SIG-M5 treated with dmso at 0.1 percent for 504 hours (cell line): ENCODE measurements around the gene HIPK4.
A peak's percentile ranks its signal among the peaks of the same experiment; 100 is the strongest.
"Not testable (repeated sequence)": the region's sequence is repeated elsewhere in the genome, so short reads cannot be mapped to it uniquely, and the experiment has no call there.

Experiments used
- DNase-seq: peaks from one replicate; lab custom pipeline; 2025; ENCODE audit not compliant: unreplicated experiment; lab: John Stamatoyannopoulos, UW

The HIPK4 gene

DNA sequence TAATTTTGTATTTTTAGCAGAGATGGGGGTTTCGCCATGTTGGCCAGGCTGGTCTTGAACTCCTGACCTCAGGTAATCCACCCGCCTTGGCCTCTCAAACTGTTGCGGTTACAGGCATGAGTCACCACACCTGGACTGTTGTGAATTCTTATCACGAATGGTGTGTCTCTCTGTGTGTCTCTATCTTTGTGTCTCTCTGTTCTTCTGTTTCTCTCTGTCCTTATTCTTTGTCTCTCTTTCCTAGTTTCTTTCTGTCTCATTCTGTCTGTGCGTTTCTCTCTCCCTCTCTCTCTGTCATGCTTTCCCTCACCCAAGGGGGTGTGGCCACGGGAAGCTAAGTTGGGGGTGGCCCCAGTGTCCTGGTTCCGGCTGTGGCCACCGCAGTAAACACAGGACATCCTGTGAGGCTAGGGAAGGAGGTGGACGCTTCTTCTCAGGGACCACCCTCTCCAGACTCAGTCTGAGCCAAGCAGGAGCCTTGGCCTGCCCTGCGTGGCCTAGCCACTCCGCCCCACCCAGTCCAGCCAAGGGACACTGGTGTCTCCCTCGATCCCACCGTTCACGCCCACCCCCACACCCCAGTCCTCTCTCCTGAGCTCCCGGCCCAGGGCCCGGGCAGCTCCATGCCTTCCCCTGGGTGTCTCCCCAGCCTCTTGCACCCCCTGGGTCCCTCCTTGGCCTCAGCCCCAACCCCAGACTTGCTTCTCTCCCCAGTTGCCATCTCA lies 27.1 kb upstream of the HIPK4 start:
- DNase-seq, result no peak

DNA sequence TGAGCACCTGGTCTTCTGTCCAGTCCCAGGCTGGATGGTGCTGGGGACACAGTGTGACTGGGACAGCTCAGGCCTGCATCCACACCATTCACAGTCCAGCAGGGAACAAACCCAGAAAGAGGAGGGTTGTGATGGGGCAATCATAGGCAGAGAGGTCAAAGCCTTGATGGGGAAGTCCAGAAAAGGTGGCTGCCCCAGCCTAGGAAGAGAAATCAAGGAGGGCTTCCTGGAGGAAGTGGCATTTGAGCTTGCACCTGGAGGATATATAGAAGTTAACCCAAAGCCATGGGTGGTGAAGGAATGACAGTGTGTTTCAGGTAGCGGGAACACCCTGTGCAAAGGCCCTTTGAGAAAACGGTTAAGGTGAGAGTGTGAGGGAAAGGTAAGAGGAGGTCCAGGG lies 25.8 kb upstream of the HIPK4 start:
- no peak for DNase-seq

DNA sequence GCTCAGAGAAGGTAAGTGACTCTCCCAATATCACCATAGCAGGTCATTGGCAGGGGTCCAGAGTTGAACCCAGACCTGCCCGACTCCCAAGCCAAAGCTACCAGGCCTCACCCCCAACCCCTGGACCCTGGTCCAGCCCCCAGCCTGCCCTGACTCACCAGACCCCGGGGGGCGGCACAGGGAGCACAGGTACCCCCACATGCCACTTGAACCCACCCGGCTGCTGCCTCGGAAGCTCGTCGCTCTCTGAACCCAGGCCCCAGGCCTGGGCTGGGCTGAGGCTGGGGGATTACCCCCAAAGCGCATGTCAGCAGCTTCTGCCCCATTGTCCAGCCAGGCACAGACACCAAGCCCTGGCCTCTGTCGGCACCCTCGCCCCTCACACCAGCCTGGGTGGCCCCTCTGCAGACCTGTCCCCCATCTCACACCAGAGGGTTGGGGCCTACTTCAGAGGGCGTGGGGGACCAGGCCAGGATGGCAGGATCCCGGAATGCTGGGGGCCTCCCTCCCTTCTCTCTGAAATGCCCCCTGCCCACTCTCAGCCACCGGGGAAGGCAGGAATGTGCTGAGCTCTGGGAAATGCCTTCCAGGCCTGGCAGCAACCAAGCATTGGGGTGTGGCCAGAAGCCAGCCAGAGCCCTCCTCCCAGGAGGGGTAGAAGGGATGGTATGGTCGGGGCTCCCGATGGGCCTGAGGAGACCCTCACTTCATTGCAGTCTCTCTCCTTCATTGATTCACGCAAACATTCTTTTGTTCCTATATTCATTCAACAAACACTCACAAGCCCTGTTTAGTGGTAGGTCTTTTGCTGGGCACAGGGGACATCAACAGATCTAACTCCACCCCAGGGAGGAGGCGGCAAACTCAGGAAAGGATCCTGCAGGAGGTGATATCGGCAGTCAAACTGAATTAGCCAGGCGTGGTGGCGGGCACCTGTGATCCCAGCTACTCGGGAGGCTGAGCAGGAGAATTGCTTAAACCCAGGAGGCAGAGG lies 24.9 kb upstream of the HIPK4 start:
- no peak for DNase-seq

DNA sequence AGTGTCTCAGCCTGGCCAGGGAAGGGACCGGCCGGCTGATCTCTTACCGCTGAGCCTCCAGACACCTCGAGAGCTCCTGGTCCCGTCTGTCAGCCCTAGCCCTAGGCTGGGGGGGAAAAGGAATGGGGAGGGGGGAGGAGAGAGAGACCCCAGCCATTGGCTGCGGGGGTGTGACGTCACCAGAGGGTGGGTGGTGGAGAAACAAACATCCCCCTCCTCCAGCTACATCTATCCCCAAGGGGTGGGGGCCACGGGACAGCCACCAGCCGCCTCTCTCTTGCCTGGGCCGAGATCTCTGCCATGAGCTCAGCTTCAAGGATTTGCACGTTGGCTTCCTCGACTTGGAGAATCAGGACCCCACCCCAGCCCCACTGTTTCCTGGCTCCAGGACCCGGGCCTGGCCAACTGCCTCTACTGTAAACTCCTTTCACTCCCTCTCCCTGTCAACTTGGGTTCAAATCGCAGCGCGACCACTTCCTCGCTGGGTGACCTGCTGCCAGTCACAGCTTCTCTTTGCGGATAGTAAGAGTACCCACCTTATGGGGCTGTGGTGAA lies 23.4 kb upstream of the HIPK4 start, which contains the start of gene PRX:
TSS of gene PRX (minus strand) at position 88 of the 555 bp plus-strand sequence. CDS start 5,446 bp downstream, outside the sequence.
- no peak for DNase-seq

DNA sequence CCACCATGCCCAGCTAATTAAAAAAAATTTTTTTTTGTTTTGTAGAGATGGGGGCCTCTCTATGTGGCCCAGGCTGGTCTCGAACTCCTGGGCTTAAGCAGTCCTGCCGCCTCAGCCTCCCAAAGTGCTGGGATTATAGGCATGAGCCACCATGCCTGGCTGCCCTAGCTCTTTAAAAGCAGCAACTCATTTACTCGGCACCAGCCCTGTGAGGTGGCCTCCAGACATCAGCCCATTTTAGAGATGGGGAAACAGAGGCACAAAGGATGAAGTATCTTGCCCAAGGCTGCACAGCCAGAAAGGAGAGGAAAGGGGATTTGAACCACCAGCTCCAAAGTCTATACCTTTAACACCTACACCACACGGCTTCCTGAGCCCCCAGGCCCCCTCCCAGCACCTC lies 22.9 kb upstream of the HIPK4 start:
- no peak for DNase-seq

DNA sequence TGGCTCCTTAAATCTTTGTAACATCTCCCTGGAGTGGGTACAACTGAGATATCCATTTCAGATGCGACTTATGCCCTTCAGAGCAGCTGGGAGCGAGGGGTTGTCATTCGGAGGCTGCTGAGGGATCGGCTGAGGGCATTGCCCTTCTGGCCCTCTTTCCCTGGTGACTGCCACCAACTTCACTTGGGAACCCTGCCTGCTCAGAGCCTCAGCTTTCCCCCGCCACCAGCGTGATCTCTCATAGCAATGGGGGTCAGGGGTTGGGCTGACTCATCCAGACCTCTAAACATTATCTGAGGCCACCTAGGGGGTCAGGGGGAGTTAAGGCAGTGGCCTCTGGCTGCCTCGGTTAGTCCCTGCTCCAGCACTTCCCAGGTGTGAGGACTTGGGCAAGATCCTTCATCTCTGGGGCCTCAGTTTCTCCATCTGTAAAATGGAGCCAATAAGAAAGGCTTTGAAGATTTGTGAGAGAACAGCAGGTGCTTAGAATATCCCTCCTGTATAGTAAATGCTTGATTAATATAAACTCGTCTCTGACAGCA lies 22.0 kb upstream of the HIPK4 start:
- no peak for DNase-seq

DNA sequence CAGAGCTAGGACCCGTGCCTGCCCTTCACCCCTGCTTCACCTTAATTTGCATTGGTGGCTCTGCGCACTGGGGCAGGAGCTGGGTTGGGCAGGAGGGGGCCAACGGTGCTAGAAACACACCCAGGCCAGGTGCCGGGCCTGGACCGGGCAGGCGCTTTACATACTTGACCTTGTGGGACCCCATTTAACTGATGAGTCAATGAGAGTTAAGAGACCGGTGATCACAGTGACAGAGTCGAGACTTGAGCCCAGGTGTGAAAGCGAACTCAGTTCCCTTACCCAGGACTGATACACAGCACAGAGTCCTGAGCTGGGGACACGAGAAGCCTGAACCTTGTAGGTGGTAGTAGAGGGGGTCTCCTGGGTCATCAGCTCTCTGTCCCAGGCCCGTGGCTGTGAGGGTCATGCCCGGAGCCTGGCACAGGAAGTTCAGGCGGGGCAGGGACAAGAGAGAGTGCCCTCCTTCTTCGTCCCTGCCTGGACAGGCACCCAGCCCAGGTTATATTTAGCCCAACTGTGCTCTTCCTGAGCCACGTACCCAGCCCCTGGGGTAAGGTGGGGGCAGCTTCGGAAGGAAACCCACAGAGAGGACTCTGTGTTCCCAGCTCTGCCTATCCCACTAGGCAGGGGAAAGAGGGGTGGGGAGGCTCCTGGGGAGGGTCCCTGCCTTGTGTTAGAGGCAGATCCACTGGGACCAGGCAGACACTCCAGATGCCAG lies 21.3 kb upstream of the HIPK4 start:
- no peak for DNase-seq

DNA sequence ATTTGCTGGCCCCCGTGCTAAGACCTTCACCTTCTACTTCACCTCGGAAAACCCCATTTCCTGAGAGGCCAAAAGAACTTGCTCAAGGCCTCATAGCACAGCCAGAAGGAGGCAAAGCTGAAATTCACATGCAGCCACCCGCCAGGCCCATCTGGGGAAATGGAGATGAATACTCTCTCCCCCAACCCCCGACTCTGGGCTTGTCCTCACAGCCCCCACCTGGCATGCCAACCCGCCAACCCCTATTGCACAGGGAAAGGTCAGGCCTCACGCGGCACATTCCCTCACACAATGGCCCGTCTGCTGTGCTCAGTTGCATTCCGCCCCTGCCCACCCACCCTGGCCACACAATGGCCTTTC lies 20.0 kb upstream of the HIPK4 start:
- no peak for DNase-seq

DNA sequence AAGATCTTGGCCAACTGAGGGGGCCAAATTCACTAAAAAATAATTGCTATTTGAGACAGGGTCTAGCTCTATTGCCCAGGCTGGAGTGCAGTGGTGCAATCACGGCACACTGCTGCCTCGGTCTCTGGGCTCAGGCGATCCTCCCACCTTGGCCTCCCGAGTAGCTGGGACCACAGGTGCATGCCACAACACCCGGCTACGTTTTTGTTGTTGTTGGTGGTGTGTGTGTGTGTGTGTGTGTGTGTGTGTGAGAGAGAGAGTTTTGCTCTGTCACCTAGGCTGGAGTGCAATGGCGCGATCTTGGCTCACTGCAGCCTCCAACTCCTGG lies 18.6 kb upstream of the HIPK4 start:
- DNase-seq, result not testable (repeated sequence)

DNA sequence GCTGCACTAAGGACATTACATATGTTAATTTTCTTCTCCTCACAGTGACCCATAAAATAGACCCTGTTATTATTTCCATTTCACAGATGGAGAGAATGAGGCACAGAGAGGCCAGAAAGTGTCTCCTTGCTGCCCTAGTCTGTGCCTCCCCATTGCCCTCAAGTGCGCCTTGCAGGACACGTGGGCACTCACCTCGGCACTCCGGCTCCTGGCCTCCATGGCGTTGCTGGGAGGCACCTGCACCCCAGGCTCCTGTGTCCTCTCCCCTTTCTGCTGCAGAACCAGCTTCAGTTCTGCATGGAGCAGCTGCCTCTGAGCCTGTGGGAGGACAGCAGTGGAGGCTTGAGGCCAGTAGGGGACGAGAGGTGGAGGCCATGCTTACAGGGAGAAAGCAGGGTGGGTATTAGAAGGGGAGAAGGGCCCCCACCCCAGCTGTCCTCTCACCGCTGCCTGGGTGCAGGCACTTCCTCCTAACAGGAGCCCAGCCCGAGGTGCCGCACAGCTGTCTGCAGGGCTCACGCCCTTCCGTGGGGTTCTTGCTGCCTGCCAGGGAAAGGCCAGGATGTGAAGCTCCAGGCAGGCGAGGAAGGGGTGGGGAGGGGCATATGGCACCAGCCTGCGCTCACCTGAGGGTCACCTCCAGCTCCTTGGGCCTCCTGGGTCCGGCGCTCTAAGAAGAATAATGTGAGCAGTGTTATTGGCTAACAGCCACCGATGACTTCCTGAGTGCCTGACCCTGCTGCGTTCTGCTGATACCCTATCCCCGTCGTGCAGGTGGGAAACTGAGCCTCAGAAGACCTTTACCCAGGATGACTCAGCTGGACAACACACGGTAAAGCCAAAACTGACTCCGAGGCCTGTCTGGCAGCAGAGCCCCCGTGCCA lies 18.0 kb upstream of the HIPK4 start:
- no peak for DNase-seq

DNA sequence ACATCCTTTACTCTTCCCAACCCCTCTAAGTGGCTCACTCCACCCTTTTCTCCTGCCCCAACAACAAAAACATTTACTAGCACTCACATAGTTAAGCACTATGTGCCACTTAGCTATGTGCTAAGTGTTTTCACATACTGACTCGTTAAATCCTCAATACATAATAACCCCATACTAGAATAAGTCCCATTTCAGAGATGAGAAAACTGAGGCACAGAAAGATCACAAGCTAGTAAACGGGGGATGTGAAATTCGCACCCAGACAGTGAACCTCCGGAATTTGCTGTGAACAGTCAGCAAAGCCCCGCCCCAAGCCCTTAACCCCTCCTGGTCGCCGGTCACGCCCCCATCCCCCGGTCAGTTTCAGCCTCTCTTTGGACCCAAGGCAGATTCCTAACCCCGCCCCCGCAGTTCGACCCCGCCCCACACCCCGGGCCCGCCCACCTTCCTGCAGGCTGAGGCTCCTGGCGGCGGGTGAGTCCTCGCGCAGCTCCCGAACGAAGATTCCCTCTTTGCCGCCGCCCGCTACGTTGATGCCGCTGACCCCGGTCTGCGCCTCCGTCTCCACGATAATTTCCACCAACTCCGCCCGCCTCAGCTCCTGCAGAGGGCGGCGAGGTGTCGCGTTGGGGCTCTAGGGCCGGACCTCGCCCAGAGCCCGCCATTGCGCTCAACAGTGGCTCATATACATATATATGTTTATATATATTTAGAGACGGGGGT lies 13.4 kb upstream of the HIPK4 start:
- DNase-seq, result peak; percentile 70

DNA sequence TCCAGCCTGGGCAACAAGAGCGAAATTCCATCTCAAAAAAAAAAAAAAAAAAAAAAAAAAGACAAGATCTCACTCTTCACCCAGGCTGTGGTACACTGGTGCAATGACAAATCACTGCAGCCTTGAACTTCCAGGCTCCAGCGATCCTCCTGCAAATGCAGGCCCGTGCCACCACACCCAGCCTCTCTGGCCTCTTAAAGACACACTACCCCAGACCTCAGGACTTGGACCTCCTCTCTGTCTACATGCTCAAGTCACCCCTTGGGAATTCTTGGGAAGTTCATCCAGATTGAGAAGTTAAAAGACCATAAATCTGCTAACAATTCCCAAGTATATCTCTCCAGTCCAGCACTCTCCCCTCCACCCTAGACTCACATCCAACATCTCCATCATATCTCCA lies 10.6 kb upstream of the HIPK4 start:
- no peak for DNase-seq

DNA sequence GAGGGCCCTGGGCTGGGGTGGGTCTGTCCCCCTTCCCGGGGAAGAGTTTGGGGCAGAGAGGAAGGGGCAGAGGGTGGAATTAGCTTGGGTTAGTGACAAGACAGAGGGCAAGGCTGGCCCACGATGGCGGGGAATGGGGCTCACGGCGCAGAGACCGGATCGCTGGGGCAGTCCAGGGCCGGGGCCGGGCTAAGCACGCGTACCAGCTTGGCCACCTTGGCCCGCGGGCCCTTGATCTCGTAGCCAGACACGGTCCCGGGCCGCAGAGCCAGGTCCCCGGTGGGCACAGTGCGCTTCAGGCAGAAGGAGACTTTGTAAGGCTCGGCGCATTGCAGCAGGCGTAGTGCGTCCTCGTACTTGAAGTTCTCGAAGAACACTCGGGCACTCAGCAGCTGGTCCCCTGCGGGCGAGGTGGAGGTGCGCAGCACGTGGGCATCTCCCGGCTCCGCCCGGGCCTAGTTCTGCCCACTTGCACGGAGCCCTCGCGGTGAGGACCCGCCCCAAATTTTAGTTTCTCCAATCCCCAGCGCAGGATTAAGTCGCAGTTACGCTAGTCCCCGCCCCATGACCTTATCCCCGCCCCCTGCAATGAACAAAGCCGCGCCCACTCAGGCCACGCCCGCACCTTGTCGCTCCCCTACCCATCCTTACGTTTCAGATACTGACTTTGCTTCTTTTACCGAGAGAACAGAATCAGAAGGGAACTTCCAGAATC lies 8.6 kb upstream of the HIPK4 start:
- DNase-seq, result no peak

DNA sequence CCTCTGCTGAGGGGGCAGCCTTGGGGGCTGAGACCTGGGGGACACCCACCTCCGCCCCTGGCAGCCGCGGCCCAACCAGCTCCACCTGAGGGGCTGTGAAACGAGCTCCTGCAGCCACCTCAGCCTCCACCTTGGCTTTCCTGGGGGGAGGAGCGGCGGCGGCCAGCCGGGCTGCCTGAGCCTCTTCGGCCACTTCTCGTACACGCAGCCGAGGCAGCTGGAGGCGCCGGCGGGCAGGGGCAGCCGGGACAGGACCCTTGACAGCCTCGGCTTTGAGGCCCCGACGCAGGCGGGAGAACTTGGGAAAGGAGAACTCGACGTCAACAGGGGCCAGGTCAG lies 7.6 kb upstream of the HIPK4 start:
- DNase-seq, result no peak

DNA sequence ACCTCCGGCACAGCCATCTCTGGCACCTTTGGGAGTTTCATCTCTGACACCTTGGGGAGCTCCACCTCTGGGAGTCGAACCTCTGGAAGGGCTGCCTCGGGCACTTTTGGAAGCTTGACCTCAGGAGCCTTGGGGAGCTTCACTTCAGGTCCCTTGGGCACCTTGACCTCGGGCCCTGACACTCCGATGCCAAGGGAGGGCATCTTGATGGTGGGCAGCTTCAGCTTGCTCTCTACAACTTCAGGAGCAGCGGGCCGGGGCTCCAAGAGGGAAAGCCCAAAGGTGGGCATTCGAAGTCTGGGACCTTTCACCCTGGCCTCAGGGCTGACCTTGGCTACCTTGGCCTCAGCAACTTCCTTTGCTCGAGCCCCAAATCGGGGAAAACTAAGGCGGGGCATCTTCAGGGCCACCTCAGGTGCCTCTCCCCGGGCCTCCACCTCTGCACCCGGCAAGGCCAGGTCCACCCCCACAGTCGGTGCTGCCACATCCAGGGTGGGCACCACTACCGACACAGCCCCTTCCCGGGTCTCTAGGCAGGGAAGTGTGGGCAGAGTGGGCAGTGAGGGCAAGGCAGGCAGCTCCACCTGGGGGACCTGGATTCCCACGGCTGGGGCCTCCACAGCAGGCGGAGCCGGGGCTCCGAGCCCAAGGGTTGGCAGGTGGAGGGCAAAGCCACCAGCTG lies 7.0 kb upstream of the HIPK4 start:
- DNase-seq, result no peak

DNA sequence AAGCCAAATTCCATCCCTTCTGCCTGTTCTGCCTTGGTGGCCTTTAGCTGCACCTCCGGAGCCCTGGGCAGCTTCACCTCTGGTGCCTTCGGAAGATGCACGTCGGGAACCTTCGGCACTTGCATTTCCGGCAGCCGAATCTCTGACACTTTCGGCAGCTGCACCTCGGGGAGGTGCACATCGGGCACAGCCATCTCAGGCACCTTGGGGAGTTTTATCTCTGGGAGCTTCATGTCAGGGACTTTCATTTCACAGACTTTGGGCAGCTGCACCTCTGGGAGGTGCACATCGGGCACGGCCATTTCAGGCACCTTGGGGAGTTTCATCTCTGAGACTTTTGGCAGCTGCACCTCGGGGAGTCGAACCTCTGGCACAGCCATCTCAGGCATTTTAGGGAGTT lies 6.0 kb upstream of the HIPK4 start:
- no peak for DNase-seq

DNA sequence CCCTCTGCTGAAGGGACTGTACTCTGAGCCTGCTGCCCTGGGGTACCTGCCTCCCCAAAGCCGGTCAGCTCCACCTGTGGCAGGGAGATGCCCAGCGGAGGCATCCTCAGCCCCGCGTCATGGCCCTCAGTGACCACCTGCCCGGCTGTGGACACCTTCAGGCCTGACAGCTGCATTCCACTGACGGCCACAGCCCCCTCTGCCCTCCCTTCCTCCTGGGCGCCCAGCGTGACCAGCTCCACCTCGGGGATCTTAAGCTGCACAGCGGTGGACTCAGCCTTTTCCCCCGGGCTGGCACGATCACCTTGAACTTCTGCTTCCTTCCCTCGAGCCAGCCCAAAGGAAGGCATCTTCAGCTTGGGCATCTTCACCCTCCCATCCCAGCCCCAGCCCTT lies 4.8 kb upstream of the HIPK4 start:
- no peak for DNase-seq
